Esophagus muscularis mucosa (tissue), 4 donors: ENCODE results near the gene FLNC.

Source experiments
- EP300 ChIP-seq: sonication (generic); formaldehyde crosslinking; IDR thresholded peaks from one replicate; pipeline ENCODE4 v1.6.1; 2017; ENCODE audit warnings: antibody characterized with exemption
- POLR2A ChIP-seq: fragments of 450-650 bp; IDR thresholded peaks from one replicate; pipeline ENCODE4 v1.6.1; 2017; ENCODE audit warnings: antibody characterized with exemption, moderate library complexity, mild to moderate bottlenecking, low read depth
- POLR2AphosphoS5 ChIP-seq, 2 donors: sonication (generic); formaldehyde crosslinking; IDR thresholded peaks; one replicate each; pipeline ENCODE4 v1.6.1; 2017; ENCODE audit warnings: antibody characterized with exemption in 2 of 2
- TF ChIP-seq, protein P1 (sequence below), 3 experiments: fragments of 200-600 bp in 2 of 3; fragments of 450-650 bp in 1 of 3; sonication (generic) in 2 of 3; IDR thresholded peaks; one replicate each; pipeline ENCODE4 v1.5.1; 2017 to 2019; ENCODE audit warnings: antibody characterized with exemption in 3 of 3, mild to moderate bottlenecking in 2 of 3, moderate library complexity in 1 of 3

DNA sequence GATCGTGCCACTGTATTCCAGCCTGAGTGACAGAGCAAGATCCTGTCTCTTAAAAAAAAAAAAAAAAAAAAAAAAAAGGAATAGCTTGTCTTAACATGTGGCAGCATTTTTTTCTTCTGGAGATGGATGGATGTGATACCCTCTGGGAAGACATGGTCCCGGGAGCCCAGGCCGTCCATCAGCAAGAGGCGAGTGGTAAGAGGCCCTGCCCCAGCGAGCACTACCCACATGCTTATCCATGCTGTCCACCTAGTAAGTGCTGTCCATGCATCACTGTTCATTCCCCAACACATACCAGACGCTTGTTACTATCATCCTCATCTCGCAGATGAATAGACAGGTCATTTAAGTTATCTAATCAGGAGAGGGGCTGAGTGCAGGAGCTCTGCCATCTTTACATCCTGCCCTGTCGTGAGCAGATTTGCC, 45.3 kb downstream of the FLNC start:
- TF ChIP-seq, protein P1, sequence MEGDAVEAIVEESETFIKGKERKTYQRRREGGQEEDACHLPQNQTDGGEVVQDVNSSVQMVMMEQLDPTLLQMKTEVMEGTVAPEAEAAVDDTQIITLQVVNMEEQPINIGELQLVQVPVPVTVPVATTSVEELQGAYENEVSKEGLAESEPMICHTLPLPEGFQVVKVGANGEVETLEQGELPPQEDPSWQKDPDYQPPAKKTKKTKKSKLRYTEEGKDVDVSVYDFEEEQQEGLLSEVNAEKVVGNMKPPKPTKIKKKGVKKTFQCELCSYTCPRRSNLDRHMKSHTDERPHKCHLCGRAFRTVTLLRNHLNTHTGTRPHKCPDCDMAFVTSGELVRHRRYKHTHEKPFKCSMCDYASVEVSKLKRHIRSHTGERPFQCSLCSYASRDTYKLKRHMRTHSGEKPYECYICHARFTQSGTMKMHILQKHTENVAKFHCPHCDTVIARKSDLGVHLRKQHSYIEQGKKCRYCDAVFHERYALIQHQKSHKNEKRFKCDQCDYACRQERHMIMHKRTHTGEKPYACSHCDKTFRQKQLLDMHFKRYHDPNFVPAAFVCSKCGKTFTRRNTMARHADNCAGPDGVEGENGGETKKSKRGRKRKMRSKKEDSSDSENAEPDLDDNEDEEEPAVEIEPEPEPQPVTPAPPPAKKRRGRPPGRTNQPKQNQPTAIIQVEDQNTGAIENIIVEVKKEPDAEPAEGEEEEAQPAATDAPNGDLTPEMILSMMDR (IDR thresholded peaks at IDR 0.05), result no peak
- TF ChIP-seq POLR2A, result no peak
- no peak for TF ChIP-seq EP300
- TF ChIP-seq POLR2AphosphoS5 (IDR thresholded peaks at IDR 0.05), result no peak
